Activated CD4-positive, alpha-beta memory T cell treated with anti-CD3 and anti-CD28 coated beads, Interleukin-2, amount 10 ng/mL, durations not matched to agents 7 days and 5 days (primary cell): Measurements from ENCODE around the gene KHDC3L. TPM values are rescaled to one million over a fixed set of nuclear protein-coding genes. Genes with fewer than 3 reads are reported as not detected.

ENCODE experiments used
- CTCF ChIA-PET: fragments of 350-600 bp; sonication (Branson Sonifier 250); formaldehyde crosslinking; loops from one replicate; lab custom pipeline; 2021; ENCODE audit warnings: antibody characterized with exemption, inconsistent platforms; lab: Charles Lee
- POLR2A ChIA-PET: fragments of 350-600 bp; sonication (Branson Sonifier 250); formaldehyde crosslinking; loops from one replicate; lab custom pipeline; 2021; ENCODE audit warnings: antibody characterized with exemption; lab: Charles Lee
- DNase-seq: peaks from one replicate; pipeline ENCODE4 v3.0.0-alpha.2; 2020
- H3K27ac Mint-ChIP-seq: one replicate; pipeline ENCODE4 v1.8.0; 2021; ENCODE audit warnings: mild to moderate bottlenecking, mixed read lengths
- H3K27me3 Mint-ChIP-seq: one replicate; pipeline ENCODE4 v1.8.0; 2021; ENCODE audit warnings: mixed read lengths
- H3K36me3 Mint-ChIP-seq: one replicate; pipeline ENCODE4 v1.8.0; 2021; ENCODE audit warnings: low read depth, mixed read lengths
- H3K4me1 Mint-ChIP-seq: one replicate; pipeline ENCODE4 v1.8.0; 2021; ENCODE audit warnings: mixed read lengths
- H3K4me3 Mint-ChIP-seq: one replicate; pipeline ENCODE4 v1.8.0; 2021; ENCODE audit warnings: mild to moderate bottlenecking, mixed read lengths
- H3K9me3 Mint-ChIP-seq: one replicate; pipeline ENCODE4 v1.8.0; 2021; ENCODE audit warnings: mixed read lengths
- total RNA-seq, 2 experiments: library from RNA; stranded (reverse); gene quantifications; one replicate each; pipeline ENCODE4 v1.2.3, GENCODE V29; 2021

KHDC3L gene
- total RNA-seq, 2 experiments from 2014 or later = not detected

DNA sequence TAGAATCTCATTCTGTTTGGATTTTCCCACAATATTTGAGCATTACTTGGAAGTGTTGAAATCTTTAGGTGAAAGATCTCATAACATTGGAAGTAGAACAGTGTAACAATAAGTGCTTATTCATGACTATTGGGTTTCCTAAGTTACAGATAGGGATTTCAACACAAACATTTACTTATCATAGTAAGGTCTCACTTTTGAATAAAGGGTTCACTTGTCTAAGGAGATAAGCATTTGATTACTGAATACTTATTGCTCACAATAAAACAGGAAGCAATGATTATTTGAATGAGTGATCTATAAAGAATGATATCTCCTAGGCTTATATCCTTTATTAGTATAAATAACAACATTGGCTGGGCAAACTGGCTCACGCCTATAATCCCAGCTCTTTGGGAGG, 46.9 kb downstream of the KHDC3L start:
- POLR2A ChIA-PET = no interaction called here
- no peaks in the 10 kb centered on the region for H3K4me1 Mint-ChIP-seq

DNA sequence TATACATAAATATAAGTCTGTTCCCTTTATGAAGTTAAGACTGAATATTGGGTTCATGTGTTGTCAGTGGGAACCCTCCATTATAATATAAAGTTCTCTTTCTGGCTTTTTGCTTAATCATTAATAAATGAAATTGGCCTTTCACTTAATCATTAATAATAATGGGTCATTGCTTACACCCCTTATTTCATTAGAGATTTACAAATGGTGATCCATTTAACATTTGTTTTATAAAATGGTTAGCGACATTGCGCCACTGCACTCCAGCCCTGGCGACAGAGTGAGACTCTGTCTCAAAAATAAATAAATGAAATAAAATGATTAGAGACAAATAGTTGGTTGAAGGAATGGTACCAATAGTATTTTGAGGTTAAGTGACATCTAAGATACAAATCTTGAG, 50.6 kb downstream of the KHDC3L start:
- no peak overlapping the region for H3K27ac Mint-ChIP-seq
- H3K4me1 Mint-ChIP-seq = peaks cover 3% of the 10 kb centered on the region
- ChIA-PET CTCF (no interaction called here), POLR2A (no interaction called here)
- no peak overlapping the region for H3K4me3 Mint-ChIP-seq
- no peak for DNase-seq
- H3K9me3 Mint-ChIP-seq = no peaks in the 10 kb centered on the region
- peaks cover 47% of the 10 kb centered on the region for H3K36me3 Mint-ChIP-seq
- H3K27me3 Mint-ChIP-seq = no peaks in the 10 kb centered on the region

More for the DNA sequence above, 46.9 kb downstream of the KHDC3L start:
- Mint-ChIP-seq H3K36me3 (peaks cover 18% of the 10 kb centered on the region), H3K4me3 (no peak overlapping the region), H3K9me3 (no peaks in the 10 kb centered on the region), H3K27ac (no peak overlapping the region), H3K27me3 (no peaks in the 10 kb centered on the region)
- CTCF ChIA-PET = interaction anchor here (0.9 kb wide), 1 partner anchor 52 kb away, joined by 3 read pairs; the partner anchor contains the start of gene MTO1
- no peak for DNase-seq

Other genes with a start within 250 kb of the KHDC3L start
- under 1 TPM in 1 of 2 experiments, not detected in 1; 0.58 TPM for gene KHDC1L, start 137.2 kb upstream of the KHDC3L start, total RNA-seq
- gene KHDC1, start 99.5 kb upstream of the KHDC3L start, total RNA-seq = 1 to 10 TPM; 8.5 TPM
- not detected for gene DPPA5, start 8.4 kb upstream of the KHDC3L start, total RNA-seq
- under 1 TPM; 0.33 to 0.68 TPM for gene OOEP, start 7.2 kb downstream of the KHDC3L start, total RNA-seq
- gene DDX43, start 32.2 kb downstream of the KHDC3L start, total RNA-seq = under 1 TPM; 0.80 to 0.88 TPM
- gene CGAS, start 89.6 kb downstream of the KHDC3L start, total RNA-seq = 10 to 100 TPM; 47.8 to 48.2 TPM
- gene MTO1, start 99.1 kb downstream of the KHDC3L start, total RNA-seq = 10 to 100 TPM; 62.1 to 66.4 TPM
- 1,000 to 10,000 TPM; 7,440 to 7,455 TPM for gene EEF1A1, start 158.4 kb downstream of the KHDC3L start, total RNA-seq